ENCODE results near the gene SCN10A. TPM values are rescaled to one million over a fixed set of nuclear protein-coding genes. Genes with fewer than 3 reads are reported as not detected.

SCN10A gene
- total RNA-seq, 2 experiments from 2014 or later: not detected

DNA sequence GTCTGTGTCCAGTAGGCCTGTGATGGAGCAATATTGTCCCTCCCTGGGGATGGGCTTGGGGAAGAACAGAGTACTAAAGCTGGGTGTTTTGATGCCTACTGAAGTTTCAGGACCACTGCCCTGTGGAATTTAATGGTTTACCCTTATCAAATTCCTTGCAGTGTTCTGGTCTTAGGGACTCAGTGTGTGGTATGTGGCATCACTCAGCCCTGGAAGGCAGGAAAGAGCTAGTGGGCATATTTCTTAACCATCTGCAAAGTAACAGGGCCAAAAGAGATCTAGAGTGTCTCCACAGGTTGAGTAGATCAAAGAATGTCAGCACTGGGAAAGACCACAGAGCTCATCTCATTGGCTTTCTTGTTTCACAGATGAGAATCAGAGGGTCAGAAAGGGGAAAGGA, 11.8 kb upstream of the SCN10A start:
- Mint-ChIP-seq H3K36me3 (ENCODE audit: low read depth) (no peaks in the 10 kb centered on the region), H3K27me3 (peaks cover 2% of the 10 kb centered on the region), H3K9me3 (ENCODE audit: low read depth) (no peaks in the 10 kb centered on the region), H3K4me3 (no peak overlapping the region), H3K27ac (no peak overlapping the region), H3K4me1 (no peaks in the 10 kb centered on the region)
- intact Hi-C loops (cut with DNase I, micrococcal nuclease): no loop called here
- CTCF ChIA-PET: interaction anchor here (0.5 kb wide), 1 partner anchor 1164 kb away, joined by 3 read pairs; no protein-coding TSS in a partner anchor
- no peak for ATAC-seq
- no peak for DNase-seq
- POLR2A ChIA-PET: no interaction called here

- Mint-ChIP-seq H3K27me3 (peaks cover 5% of the 10 kb centered on the region), H3K36me3 (ENCODE audit: low read depth) (no peaks in the 10 kb centered on the region), H3K27ac (no peak overlapping the region), H3K4me3 (no peak overlapping the region), H3K9me3 (ENCODE audit: low read depth) (no peaks in the 10 kb centered on the region), H3K4me1 (no peaks in the 10 kb centered on the region)
- intact Hi-C loops (cut with DNase I, micrococcal nuclease): no loop called here
- ATAC-seq: no peak
- DNase-seq: no peak
- ChIA-PET CTCF (no interaction called here), POLR2A (no interaction called here)
Measured at GRCh38 chr3:38826001-38826400, 10.0 kb upstream of the SCN10A start.

DNA sequence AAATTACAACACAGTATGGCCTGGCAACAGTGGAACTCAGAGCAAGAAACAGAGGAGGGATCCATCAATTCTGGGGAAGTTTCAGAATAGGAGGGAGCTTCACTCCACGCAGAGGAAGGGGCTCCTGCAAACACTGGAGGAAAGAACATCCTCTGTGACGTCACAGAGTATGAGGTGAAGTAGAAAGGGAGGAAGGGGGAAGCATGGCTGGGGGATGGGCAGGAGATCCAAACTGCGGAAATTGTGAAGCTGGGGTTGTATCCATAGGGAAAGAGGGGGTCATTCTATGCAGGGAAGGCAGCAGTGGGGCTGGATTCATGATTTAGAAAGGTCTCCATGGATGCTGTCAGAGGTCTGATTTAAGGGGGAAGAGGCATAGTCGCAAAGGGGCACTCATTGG, 8.3 kb upstream of the SCN10A start:
- Mint-ChIP-seq H3K27me3 (peaks cover 5% of the 10 kb centered on the region), H3K4me1 (no peaks in the 10 kb centered on the region), H3K27ac (no peak overlapping the region), H3K4me3 (no peak overlapping the region), H3K9me3 (ENCODE audit: low read depth) (no peaks in the 10 kb centered on the region), H3K36me3 (ENCODE audit: low read depth) (no peaks in the 10 kb centered on the region)
- no peak for DNase-seq
- CTCF ChIA-PET: interaction anchor here (0.6 to 1.0 kb wide), 2 partner anchors 11 to 118 kb away, joined by 3 read pairs; no protein-coding TSS in a partner anchor
- intact Hi-C loops (cut with DNase I, micrococcal nuclease): no loop called here
- POLR2A ChIA-PET: no interaction called here
- ATAC-seq: no peak

GRCh38 chr3:38823722-38824121, 7.7 kb upstream of the SCN10A start:
- intact Hi-C loops (cut with DNase I, micrococcal nuclease): no loop called here
- DNase-seq: no peak
- Mint-ChIP-seq H3K27ac (no peak overlapping the region), H3K9me3 (ENCODE audit: low read depth) (no peaks in the 10 kb centered on the region), H3K4me3 (no peak overlapping the region), H3K36me3 (ENCODE audit: low read depth) (no peaks in the 10 kb centered on the region), H3K27me3 (peaks cover 5% of the 10 kb centered on the region), H3K4me1 (no peaks in the 10 kb centered on the region)
- CTCF ChIA-PET: no interaction called here
- POLR2A ChIA-PET: no interaction called here
- ATAC-seq: no peak

GRCh38 chr3:38823186-38823585, 7.2 kb upstream of the SCN10A start:
- Mint-ChIP-seq H3K27ac (no peak overlapping the region), H3K4me1 (no peaks in the 10 kb centered on the region), H3K36me3 (ENCODE audit: low read depth) (no peaks in the 10 kb centered on the region), H3K27me3 (peaks cover 5% of the 10 kb centered on the region), H3K4me3 (no peak overlapping the region), H3K9me3 (ENCODE audit: low read depth) (no peaks in the 10 kb centered on the region)
- POLR2A ChIA-PET: no interaction called here
- no peak for DNase-seq
- no peak for ATAC-seq
- CTCF ChIA-PET: no interaction called here
- intact Hi-C loops (cut with DNase I, micrococcal nuclease): no loop called here

GRCh38 chr3:38811822-38812221, 4.2 kb downstream of the SCN10A start:
- intact Hi-C loops (cut with DNase I, micrococcal nuclease): no loop called here
- CTCF ChIA-PET: interaction anchor here (0.6 kb wide), 1 partner anchor 603 kb away, joined by 3 read pairs; no protein-coding TSS in a partner anchor
- H3K27me3 Mint-ChIP-seq: peaks cover 13% of the 10 kb centered on the region
- H3K9me3 Mint-ChIP-seq (ENCODE audit: low read depth): no peaks in the 10 kb centered on the region
- POLR2A ChIA-PET: no interaction called here
- DNase-seq (no peak), ATAC-seq (no peak)
- no peak overlapping the region for H3K27ac Mint-ChIP-seq
- H3K4me1 Mint-ChIP-seq: no peaks in the 10 kb centered on the region
- H3K36me3 Mint-ChIP-seq (ENCODE audit: low read depth): no peaks in the 10 kb centered on the region
- H3K4me3 Mint-ChIP-seq: no peak overlapping the region

DNA sequence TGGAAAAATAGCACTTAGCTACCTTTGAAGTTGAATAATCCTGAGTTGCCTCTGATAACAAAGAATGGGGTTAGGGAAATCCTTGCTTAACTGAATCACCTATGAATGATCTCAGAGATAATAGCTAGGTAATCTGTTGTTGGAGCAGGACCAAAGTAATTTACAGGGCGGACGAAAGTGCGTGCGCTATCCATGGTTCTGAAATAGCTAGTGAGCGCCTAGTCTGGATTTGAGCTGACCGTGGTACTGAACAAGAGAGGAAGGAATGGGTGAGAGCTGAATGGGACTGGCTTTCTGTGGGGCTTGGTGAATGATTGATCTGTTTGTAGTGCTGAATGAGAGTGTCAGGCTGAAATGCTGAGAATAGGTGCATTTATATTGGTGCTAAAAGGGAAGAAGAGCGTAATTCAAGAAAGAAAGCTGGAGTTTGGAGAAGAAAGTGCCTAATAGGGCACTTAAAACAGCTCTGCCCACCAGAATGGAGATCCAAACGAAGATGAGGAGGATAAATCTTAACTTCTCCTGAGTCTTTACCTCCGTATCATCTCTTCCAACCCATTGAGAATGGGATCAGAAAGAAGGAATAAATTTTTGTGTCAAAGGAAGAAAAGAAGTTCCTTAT, 10.1 kb downstream of the SCN10A start:
- H3K9me3 Mint-ChIP-seq (ENCODE audit: low read depth): peaks cover 3% of the 10 kb centered on the region
- no peaks in the 10 kb centered on the region for H3K36me3 Mint-ChIP-seq (ENCODE audit: low read depth)
- H3K27ac Mint-ChIP-seq: no peak overlapping the region
- DNase-seq (peak; percentile 73), ATAC-seq (peak; percentile 51)
- H3K4me1 Mint-ChIP-seq: no peaks in the 10 kb centered on the region
- peaks cover 7% of the 10 kb centered on the region for H3K27me3 Mint-ChIP-seq
- H3K4me3 Mint-ChIP-seq: no peak overlapping the region
- intact Hi-C loops (cut with DNase I, micrococcal nuclease): no loop called here
- CTCF ChIA-PET: interaction anchor here (0.6 to 1.1 kb wide), 4 partner anchors 8 to 225 kb away, joined by 3 to 4 read pairs (median 3); no protein-coding TSS in a partner anchor
- POLR2A ChIA-PET: no interaction called here

GRCh38 chr3:38805004-38805403, 11.0 kb downstream of the SCN10A start:
- intact Hi-C loops (cut with DNase I, micrococcal nuclease): no loop called here
- no peaks in the 10 kb centered on the region for H3K4me1 Mint-ChIP-seq
- ChIA-PET CTCF (interaction anchor here (1.1 kb wide), 1 partner anchor 195 kb away, joined by 3 read pairs; no protein-coding TSS in a partner anchor), POLR2A (no interaction called here)
- H3K27me3 Mint-ChIP-seq: peaks cover 7% of the 10 kb centered on the region
- no peaks in the 10 kb centered on the region for H3K36me3 Mint-ChIP-seq (ENCODE audit: low read depth)
- H3K4me3 Mint-ChIP-seq: no peak overlapping the region
- ATAC-seq: no peak
- no peak overlapping the region for H3K27ac Mint-ChIP-seq
- H3K9me3 Mint-ChIP-seq (ENCODE audit: low read depth): peaks cover 3% of the 10 kb centered on the region
- no peak for DNase-seq

GRCh38 chr3:38800511-38800910, 15.5 kb downstream of the SCN10A start:
- Mint-ChIP-seq H3K27me3 (peaks cover 5% of the 10 kb centered on the region), H3K36me3 (ENCODE audit: low read depth) (no peaks in the 10 kb centered on the region), H3K27ac (no peak overlapping the region), H3K4me1 (no peaks in the 10 kb centered on the region), H3K9me3 (ENCODE audit: low read depth) (no peaks in the 10 kb centered on the region), H3K4me3 (no peak overlapping the region)
- intact Hi-C loops (cut with DNase I, micrococcal nuclease): no loop called here
- ChIA-PET CTCF (no interaction called here), POLR2A (no interaction called here)
- DNase-seq: no peak
- no peak for ATAC-seq

GRCh38 chr3:38793721-38794120, 22.3 kb downstream of the SCN10A start:
- POLR2A ChIA-PET: no interaction called here
- no peak overlapping the region for H3K27ac Mint-ChIP-seq
- CTCF ChIA-PET: interaction anchor here (1.0 to 1.3 kb wide), 2 partner anchors 12 to 23 kb away, joined by 3 read pairs; no protein-coding TSS in a partner anchor
- H3K4me1 Mint-ChIP-seq: no peaks in the 10 kb centered on the region
- H3K4me3 Mint-ChIP-seq: no peak overlapping the region
- H3K9me3 Mint-ChIP-seq (ENCODE audit: low read depth): no peaks in the 10 kb centered on the region
- peaks cover 7% of the 10 kb centered on the region for H3K27me3 Mint-ChIP-seq
- intact Hi-C loops (cut with DNase I, micrococcal nuclease): no loop called here
- H3K36me3 Mint-ChIP-seq (ENCODE audit: low read depth): no peaks in the 10 kb centered on the region
- ATAC-seq: no peak
- DNase-seq: no peak

DNA sequence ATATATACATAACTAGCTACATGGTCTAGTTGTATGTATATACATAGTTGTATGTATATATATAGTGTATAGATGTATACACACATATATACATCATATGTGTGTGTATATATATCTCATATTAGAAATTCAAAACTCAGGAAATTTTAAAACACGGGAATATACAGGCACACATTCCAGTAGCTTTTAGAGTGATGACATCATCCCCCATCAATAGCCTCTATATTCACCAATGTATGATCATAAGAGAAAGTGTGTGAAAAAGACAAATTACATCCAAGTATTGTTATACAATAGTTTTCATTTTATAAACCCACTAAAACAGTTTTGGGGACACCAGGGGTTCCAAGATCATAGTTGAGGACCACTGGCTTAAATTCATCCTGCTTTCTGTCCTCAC, 23.0 kb downstream of the SCN10A start:
- intact Hi-C loops (cut with DNase I, micrococcal nuclease): no loop called here
- Mint-ChIP-seq H3K9me3 (ENCODE audit: low read depth) (no peaks in the 10 kb centered on the region), H3K27me3 (peaks cover 6% of the 10 kb centered on the region), H3K4me3 (no peak overlapping the region), H3K27ac (no peak overlapping the region), H3K36me3 (ENCODE audit: low read depth) (no peaks in the 10 kb centered on the region), H3K4me1 (no peaks in the 10 kb centered on the region)
- DNase-seq (no peak), ATAC-seq (no peak)
- CTCF ChIA-PET: interaction anchor here (1.0 to 1.3 kb wide), 2 partner anchors 13 to 22 kb away, joined by 3 read pairs; no protein-coding TSS in a partner anchor
- POLR2A ChIA-PET: no interaction called here

DNA sequence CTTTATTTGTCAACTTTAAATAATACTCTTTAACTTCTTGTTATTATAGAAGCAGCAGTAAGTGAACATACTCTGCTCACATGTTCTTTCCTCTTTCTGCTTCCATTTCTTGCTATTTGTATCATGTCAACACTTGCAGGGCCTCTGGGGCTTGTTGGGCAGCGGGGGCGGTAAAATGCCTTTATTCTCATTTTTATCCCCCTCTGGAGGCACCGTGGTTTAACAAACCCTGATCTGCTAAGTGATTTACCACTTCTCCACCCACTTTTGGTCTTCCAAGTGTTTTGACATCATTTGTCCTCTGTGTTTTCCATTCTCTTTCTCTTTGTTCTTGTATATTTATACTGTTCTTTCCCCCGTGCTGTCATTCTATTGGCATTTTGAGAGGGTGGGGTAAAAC, 33.9 kb downstream of the SCN10A start:
- ChIA-PET POLR2A (no interaction called here), CTCF (no interaction called here)
- Mint-ChIP-seq H3K36me3 (ENCODE audit: low read depth) (no peaks in the 10 kb centered on the region), H3K27me3 (peaks cover 15% of the 10 kb centered on the region), H3K9me3 (ENCODE audit: low read depth) (peaks cover 2% of the 10 kb centered on the region), H3K27ac (no peak overlapping the region), H3K4me3 (no peak overlapping the region), H3K4me1 (no peaks in the 10 kb centered on the region)
- DNase-seq: no peak
- ATAC-seq: no peak
- intact Hi-C loops (cut with DNase I, micrococcal nuclease): no loop called here

All from activated CD4-positive, alpha-beta T cell treated with anti-CD3 and anti-CD28 coated beads for 36 hours (primary cell).